Ishikawa (cell line): ENCODE data around the gene FKBP15.

Source experiments
- CREB1 ChIP-seq: IDR thresholded peaks from 2 replicates; pipeline ENCODE4 v1.6.1; 2012; ENCODE audit warnings: low read depth
- TF ChIP-seq, protein P1 (sequence below): IDR thresholded peaks from 2 replicates; pipeline ENCODE4 v1.6.1; 2012; ENCODE audit warnings: low read depth, mild to moderate bottlenecking

DNA sequence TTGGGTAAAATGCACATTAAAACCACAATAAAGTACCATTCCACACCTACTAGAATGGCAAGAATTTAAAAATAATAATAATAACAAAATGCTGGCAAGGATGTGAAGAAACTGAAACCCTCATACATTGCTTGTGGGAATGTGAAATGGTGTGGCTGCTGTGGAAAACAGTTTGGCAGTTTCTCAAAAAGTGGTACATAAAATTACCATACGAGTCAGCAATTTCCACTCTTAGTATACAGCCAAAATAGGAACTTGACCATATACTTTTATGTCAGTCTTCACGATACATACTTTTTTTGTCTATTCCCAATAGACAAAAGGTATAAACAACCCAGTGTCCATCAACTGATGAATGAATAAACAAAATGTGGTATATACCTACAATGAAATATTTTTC lies 15.6 kb downstream of the FKBP15 start:
- TF ChIP-seq, protein P1, sequence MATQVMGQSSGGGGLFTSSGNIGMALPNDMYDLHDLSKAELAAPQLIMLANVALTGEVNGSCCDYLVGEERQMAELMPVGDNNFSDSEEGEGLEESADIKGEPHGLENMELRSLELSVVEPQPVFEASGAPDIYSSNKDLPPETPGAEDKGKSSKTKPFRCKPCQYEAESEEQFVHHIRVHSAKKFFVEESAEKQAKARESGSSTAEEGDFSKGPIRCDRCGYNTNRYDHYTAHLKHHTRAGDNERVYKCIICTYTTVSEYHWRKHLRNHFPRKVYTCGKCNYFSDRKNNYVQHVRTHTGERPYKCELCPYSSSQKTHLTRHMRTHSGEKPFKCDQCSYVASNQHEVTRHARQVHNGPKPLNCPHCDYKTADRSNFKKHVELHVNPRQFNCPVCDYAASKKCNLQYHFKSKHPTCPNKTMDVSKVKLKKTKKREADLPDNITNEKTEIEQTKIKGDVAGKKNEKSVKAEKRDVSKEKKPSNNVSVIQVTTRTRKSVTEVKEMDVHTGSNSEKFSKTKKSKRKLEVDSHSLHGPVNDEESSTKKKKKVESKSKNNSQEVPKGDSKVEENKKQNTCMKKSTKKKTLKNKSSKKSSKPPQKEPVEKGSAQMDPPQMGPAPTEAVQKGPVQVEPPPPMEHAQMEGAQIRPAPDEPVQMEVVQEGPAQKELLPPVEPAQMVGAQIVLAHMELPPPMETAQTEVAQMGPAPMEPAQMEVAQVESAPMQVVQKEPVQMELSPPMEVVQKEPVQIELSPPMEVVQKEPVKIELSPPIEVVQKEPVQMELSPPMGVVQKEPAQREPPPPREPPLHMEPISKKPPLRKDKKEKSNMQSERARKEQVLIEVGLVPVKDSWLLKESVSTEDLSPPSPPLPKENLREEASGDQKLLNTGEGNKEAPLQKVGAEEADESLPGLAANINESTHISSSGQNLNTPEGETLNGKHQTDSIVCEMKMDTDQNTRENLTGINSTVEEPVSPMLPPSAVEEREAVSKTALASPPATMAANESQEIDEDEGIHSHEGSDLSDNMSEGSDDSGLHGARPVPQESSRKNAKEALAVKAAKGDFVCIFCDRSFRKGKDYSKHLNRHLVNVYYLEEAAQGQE: no peak
- TF ChIP-seq CREB1: no peak
